A549 (cell line): ENCODE measurements around the gene QRFPR.

Source experiments
- CEBPB ChIP-seq, 2 experiments: fragments of >200 bp in 1 of 2; sonication (Bioruptor Twin) in 1 of 2; formaldehyde crosslinking in 1 of 2; IDR thresholded peaks; 2 replicates each; pipeline ENCODE4 v1.6.1; 2012 to 2016
- FOSL2 ChIP-seq, 2 experiments: fragments of 450-650 bp in 1 of 2; fragments of >200 bp in 1 of 2; sonication (Bioruptor Twin) in 1 of 2; formaldehyde crosslinking; IDR thresholded peaks; 2 replicates each; pipeline versions ENCODE4 v1.5.0 to v1.6.1; 2016 to 2020; ENCODE audit warnings: mild to moderate bottlenecking in 1 of 2, moderate library complexity in 1 of 2
- HDAC2 ChIP-seq: fragments of 200-600 bp; sonication (generic); IDR thresholded peaks from 2 replicates; pipeline ENCODE4 v1.6.1; 2016
- JUNB ChIP-seq: fragments of >200 bp; sonication (Bioruptor Twin); formaldehyde crosslinking; IDR thresholded peaks from 2 replicates; pipeline ENCODE4 v1.6.1; 2016
- PHF8 ChIP-seq: fragments of 200-600 bp; sonication (generic); IDR thresholded peaks from 2 replicates; pipeline ENCODE4 v1.6.1; 2016; ENCODE audit warnings: low read depth, mild to moderate bottlenecking, antibody characterized with exemption, moderate library complexity, borderline replicate concordance
- POLR2A ChIP-seq: IDR thresholded peaks from 2 replicates; pipeline ENCODE4 v1.6.1; 2012; ENCODE audit warnings: mild to moderate bottlenecking, low read length
- TF ChIP-seq, protein P1 (sequence below): fragments of 200-600 bp; sonication (generic); IDR thresholded peaks from 2 replicates; pipeline ENCODE4 v1.6.1; 2016; ENCODE audit warnings: antibody characterized with exemption, mild to moderate bottlenecking, moderate library complexity
- TF ChIP-seq, protein P2 (sequence below): IDR thresholded peaks from 2 replicates; pipeline ENCODE4 v1.6.1; 2012
- TF ChIP-seq, protein P3 (sequence below): fragments of >200 bp; sonication (Bioruptor Twin); formaldehyde crosslinking; IDR thresholded peaks from 3 replicates; pipeline ENCODE4 v1.5.1; 2016

- TF ChIP-seq FOSL2 (IDR thresholded peaks at IDR 0.05) (no peak), FOSL2 (CRISPR knock-in tag; IDR thresholded peaks at IDR 0.05) (no peak), HDAC2 (no peak), JUNB (no peak), POLR2A (no peak), CEBPB (IDR thresholded peaks at IDR 0.05) (no peak), PHF8 (no peak)
- TF ChIP-seq, protein P1, sequence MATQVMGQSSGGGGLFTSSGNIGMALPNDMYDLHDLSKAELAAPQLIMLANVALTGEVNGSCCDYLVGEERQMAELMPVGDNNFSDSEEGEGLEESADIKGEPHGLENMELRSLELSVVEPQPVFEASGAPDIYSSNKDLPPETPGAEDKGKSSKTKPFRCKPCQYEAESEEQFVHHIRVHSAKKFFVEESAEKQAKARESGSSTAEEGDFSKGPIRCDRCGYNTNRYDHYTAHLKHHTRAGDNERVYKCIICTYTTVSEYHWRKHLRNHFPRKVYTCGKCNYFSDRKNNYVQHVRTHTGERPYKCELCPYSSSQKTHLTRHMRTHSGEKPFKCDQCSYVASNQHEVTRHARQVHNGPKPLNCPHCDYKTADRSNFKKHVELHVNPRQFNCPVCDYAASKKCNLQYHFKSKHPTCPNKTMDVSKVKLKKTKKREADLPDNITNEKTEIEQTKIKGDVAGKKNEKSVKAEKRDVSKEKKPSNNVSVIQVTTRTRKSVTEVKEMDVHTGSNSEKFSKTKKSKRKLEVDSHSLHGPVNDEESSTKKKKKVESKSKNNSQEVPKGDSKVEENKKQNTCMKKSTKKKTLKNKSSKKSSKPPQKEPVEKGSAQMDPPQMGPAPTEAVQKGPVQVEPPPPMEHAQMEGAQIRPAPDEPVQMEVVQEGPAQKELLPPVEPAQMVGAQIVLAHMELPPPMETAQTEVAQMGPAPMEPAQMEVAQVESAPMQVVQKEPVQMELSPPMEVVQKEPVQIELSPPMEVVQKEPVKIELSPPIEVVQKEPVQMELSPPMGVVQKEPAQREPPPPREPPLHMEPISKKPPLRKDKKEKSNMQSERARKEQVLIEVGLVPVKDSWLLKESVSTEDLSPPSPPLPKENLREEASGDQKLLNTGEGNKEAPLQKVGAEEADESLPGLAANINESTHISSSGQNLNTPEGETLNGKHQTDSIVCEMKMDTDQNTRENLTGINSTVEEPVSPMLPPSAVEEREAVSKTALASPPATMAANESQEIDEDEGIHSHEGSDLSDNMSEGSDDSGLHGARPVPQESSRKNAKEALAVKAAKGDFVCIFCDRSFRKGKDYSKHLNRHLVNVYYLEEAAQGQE = no peak
- TF ChIP-seq, protein P2, sequence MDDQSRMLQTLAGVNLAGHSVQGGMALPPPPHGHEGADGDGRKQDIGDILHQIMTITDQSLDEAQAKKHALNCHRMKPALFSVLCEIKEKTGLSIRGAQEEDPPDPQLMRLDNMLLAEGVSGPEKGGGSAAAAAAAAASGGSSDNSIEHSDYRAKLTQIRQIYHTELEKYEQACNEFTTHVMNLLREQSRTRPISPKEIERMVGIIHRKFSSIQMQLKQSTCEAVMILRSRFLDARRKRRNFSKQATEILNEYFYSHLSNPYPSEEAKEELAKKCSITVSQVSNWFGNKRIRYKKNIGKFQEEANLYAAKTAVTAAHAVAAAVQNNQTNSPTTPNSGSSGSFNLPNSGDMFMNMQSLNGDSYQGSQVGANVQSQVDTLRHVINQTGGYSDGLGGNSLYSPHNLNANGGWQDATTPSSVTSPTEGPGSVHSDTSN = no peak
- TF ChIP-seq, protein P3, sequence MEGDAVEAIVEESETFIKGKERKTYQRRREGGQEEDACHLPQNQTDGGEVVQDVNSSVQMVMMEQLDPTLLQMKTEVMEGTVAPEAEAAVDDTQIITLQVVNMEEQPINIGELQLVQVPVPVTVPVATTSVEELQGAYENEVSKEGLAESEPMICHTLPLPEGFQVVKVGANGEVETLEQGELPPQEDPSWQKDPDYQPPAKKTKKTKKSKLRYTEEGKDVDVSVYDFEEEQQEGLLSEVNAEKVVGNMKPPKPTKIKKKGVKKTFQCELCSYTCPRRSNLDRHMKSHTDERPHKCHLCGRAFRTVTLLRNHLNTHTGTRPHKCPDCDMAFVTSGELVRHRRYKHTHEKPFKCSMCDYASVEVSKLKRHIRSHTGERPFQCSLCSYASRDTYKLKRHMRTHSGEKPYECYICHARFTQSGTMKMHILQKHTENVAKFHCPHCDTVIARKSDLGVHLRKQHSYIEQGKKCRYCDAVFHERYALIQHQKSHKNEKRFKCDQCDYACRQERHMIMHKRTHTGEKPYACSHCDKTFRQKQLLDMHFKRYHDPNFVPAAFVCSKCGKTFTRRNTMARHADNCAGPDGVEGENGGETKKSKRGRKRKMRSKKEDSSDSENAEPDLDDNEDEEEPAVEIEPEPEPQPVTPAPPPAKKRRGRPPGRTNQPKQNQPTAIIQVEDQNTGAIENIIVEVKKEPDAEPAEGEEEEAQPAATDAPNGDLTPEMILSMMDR = no peak
These were observed 27.6 kb downstream of the QRFPR start for GRCh38 chr4:121353213-121353612.
